ENCODE measurements around the gene NDUFA9.

Gene NDUFA9

GRCh38 chr12:4648501-4649357, at the start of gene NDUFA9, which contains the start of gene AKAP3:
TSS of gene NDUFA9 (plus strand) at chr12:4649114. CDS start at chr12:4649127, 13 bp downstream.
TSS of gene AKAP3 (minus strand) at chr12:4649051. CDS start at chr12:4638196, 10,855 bp downstream.
- peak; percentile 77 to 81 for DNase-seq

- DNase-seq: no peak
These were observed 45.5 kb upstream of the NDUFA9 start for GRCh38 chr12:4603421-4603820.

GRCh38 chr12:4603946-4604345, 45.0 kb upstream of the NDUFA9 start:
- DNase-seq: no peak

- DNase-seq: peak; percentile 80 to 82
These were observed 44.2 kb upstream of the NDUFA9 start for GRCh38 chr12:4604684-4605193.

- no peak for DNase-seq
These were observed 41.9 kb upstream of the NDUFA9 start for GRCh38 chr12:4607056-4607455.

- no peak for DNase-seq
These were observed 39.8 kb upstream of the NDUFA9 start for GRCh38 chr12:4609071-4609470.

GRCh38 chr12:4610481-4610880, 38.4 kb upstream of the NDUFA9 start:
- no peak for DNase-seq

GRCh38 chr12:4615667-4616066, 33.2 kb upstream of the NDUFA9 start:
- no peak for DNase-seq

GRCh38 chr12:4621511-4621910, 27.4 kb upstream of the NDUFA9 start:
- DNase-seq: no peak

- no peak for DNase-seq
These were observed 22.4 kb upstream of the NDUFA9 start for GRCh38 chr12:4626543-4626942.

GRCh38 chr12:4628406-4628805, 20.5 kb upstream of the NDUFA9 start:
- no peak for DNase-seq

- DNase-seq: no peak
These were observed 18.7 kb upstream of the NDUFA9 start for GRCh38 chr12:4630262-4630661.

- no peak for DNase-seq
These were observed 5.2 kb upstream of the NDUFA9 start for GRCh38 chr12:4643747-4644146.

GRCh38 chr12:4645023-4645422, 3.9 kb upstream of the NDUFA9 start:
- no peak for DNase-seq

- DNase-seq: no peak
These were observed 812 bp upstream of the NDUFA9 start for GRCh38 chr12:4648104-4648500.

- DNase-seq: no peak
These were observed 396 bp downstream of the NDUFA9 start for GRCh38 chr12:4649358-4649661.

- no peak for DNase-seq
These were observed 4.3 kb downstream of the NDUFA9 start for GRCh38 chr12:4653257-4653656.

GRCh38 chr12:4653691-4654090, 4.8 kb downstream of the NDUFA9 start:
- no peak for DNase-seq

- DNase-seq: no peak
These were observed 15.1 kb downstream of the NDUFA9 start for GRCh38 chr12:4663971-4664505.

GRCh38 chr12:4665236-4665635, 16.3 kb downstream of the NDUFA9 start:
- DNase-seq: no peak

- no peak for DNase-seq
These were observed 30.8 kb downstream of the NDUFA9 start for GRCh38 chr12:4679711-4680110.

- DNase-seq: no peak
These were observed 32.8 kb downstream of the NDUFA9 start for GRCh38 chr12:4681732-4682131.

- no peak for DNase-seq
These were observed 36.4 kb downstream of the NDUFA9 start for GRCh38 chr12:4685317-4685716.

- no peak for DNase-seq
These were observed 41.8 kb downstream of the NDUFA9 start for GRCh38 chr12:4690760-4691159.
